GM19455 (cell line): ENCODE results near the gene CHMP4A.
A peak's percentile ranks its signal among the peaks of the same experiment; 100 is the strongest.

Experiments
- ATAC-seq: cut with Tn5 transposase; IDR thresholded peaks from one replicate; pipeline ENCODE4 v1.9.1; 2021; ENCODE audit not compliant: unreplicated experiment

CHMP4A gene

GRCh38 chr14:24212924-24213865 is at the start of gene CHMP4A:
Gene CHMP4A, minus strand, starts transcription at chr14:24213488. Its CDS starts 49 bp downstream, at chr14:24213439.
- peak; percentile 80 for ATAC-seq

GRCh38 chr14:24261969-24262327 is 48.7 kb upstream of the CHMP4A start:
- no peak for ATAC-seq

- ATAC-seq: no peak
Measured at GRCh38 chr14:24261256-24261968, 48.1 kb upstream of the CHMP4A start.

GRCh38 chr14:24260780-24261157 is 47.5 kb upstream of the CHMP4A start:
- ATAC-seq: no peak

- ATAC-seq: no peak
Measured at GRCh38 chr14:24260026-24260779, 46.9 kb upstream of the CHMP4A start.

GRCh38 chr14:24259282-24260025 is 46.2 kb upstream of the CHMP4A start:
- ATAC-seq: no peak

GRCh38 chr14:24258548-24259265 is 45.4 kb upstream of the CHMP4A start:
- no peak for ATAC-seq

GRCh38 chr14:24258119-24258518 is 44.8 kb upstream of the CHMP4A start:
- no peak for ATAC-seq

- no peak for ATAC-seq
Measured at GRCh38 chr14:24256960-24257359, 43.7 kb upstream of the CHMP4A start.

GRCh38 chr14:24255931-24256711 is 42.8 kb upstream of the CHMP4A start:
- no peak for ATAC-seq

- ATAC-seq: no peak
Measured at GRCh38 chr14:24255438-24255837, 42.1 kb upstream of the CHMP4A start.

GRCh38 chr14:24254630-24255392 is 41.5 kb upstream of the CHMP4A start:
- ATAC-seq: no peak

GRCh38 chr14:24253936-24254335 is 40.6 kb upstream of the CHMP4A start:
- no peak for ATAC-seq

GRCh38 chr14:24252289-24253124 is 39.2 kb upstream of the CHMP4A start:
- no peak for ATAC-seq

- no peak for ATAC-seq
Measured at GRCh38 chr14:24251880-24252288, 38.6 kb upstream of the CHMP4A start.

GRCh38 chr14:24250354-24250753 is 37.1 kb upstream of the CHMP4A start:
- no peak for ATAC-seq

GRCh38 chr14:24249230-24250021 is 36.1 kb upstream of the CHMP4A start:
- ATAC-seq: no peak
